GM19240 (cell line): Measurements from ENCODE around the gene NR2C2AP.

Experiments
- DNase-seq: peaks from one replicate; pipeline ENCODE4 v3.0.0; 2011; ENCODE audit warnings: low spot score; ENCODE audit not compliant: insufficient read length

The NR2C2AP gene

GRCh38 chr19:19215792-19216191 is 12.6 kb upstream of the NR2C2AP start:
- DNase-seq, result no peak

- DNase-seq, result no peak
These were observed 11.7 kb upstream of the NR2C2AP start for GRCh38 chr19:19214892-19215291.

- DNase-seq, result no peak
These were observed 10.9 kb upstream of the NR2C2AP start for GRCh38 chr19:19214159-19214490.

GRCh38 chr19:19213426-19214158 is 10.4 kb upstream of the NR2C2AP start:
- DNase-seq, result no peak

GRCh38 chr19:19212916-19213315 is 9.7 kb upstream of the NR2C2AP start:
- DNase-seq, result no peak

- DNase-seq, result no peak
These were observed 8.5 kb upstream of the NR2C2AP start, which contains the start of gene NCAN for GRCh38 chr19:19211499-19212420. Gene NCAN, plus strand, starts transcription at chr19:19211958. Its CDS starts 4,996 bp downstream, at chr19:19216954.

GRCh38 chr19:19209372-19209771 is 6.2 kb upstream of the NR2C2AP start:
- no peak for DNase-seq

GRCh38 chr19:19207637-19208572 is 4.7 kb upstream of the NR2C2AP start:
- no peak for DNase-seq

- DNase-seq, result no peak
These were observed 3.7 kb upstream of the NR2C2AP start for GRCh38 chr19:19206938-19207337.

GRCh38 chr19:19205416-19206410 is 2.5 kb upstream of the NR2C2AP start:
- no peak for DNase-seq

GRCh38 chr19:19204181-19204580 is 967 bp upstream of the NR2C2AP start:
- DNase-seq, result no peak

GRCh38 chr19:19202707-19203011 is 555 bp downstream of the NR2C2AP start:
- DNase-seq, result no peak

GRCh38 chr19:19201697-19202630 is 1.2 kb downstream of the NR2C2AP start:
- DNase-seq, result no peak

- no peak for DNase-seq
These were observed 9.3 kb downstream of the NR2C2AP start for GRCh38 chr19:19193926-19194325.

GRCh38 chr19:19192910-19193423 is 10.2 kb downstream of the NR2C2AP start:
- no peak for DNase-seq

- DNase-seq, result peak; percentile 92
These were observed 10.9 kb downstream of the NR2C2AP start, which contains the start of the genes BORCS8 and RFXANK for GRCh38 chr19:19192078-19192882. Gene BORCS8, minus strand, starts transcription at chr19:19192152. Its CDS starts 35 bp downstream, at chr19:19192117. Gene RFXANK, plus strand, starts transcription at chr19:19192258. Its CDS starts 1,689 bp downstream, at chr19:19193947.

GRCh38 chr19:19191768-19192077 is 11.5 kb downstream of the NR2C2AP start:
- no peak for DNase-seq

GRCh38 chr19:19186742-19187141 is 16.5 kb downstream of the NR2C2AP start:
- DNase-seq, result no peak
